Fibroblast of gingiva (primary cell): ENCODE results near the gene TMEM117.
"Not testable (repeated sequence)": the region's sequence is repeated elsewhere in the genome, so short reads cannot be mapped to it uniquely, and the experiment has no call there.

Source experiments
- DNase-seq: peaks from one replicate; pipeline ENCODE4 v3.0.0-alpha.2; 2011; ENCODE audit warnings: low read depth

The TMEM117 gene

GRCh38 chr12:43840338-43840737 is 4.5 kb downstream of the TMEM117 start:
- DNase-seq = no peak

- DNase-seq = peak; percentile 14
Measured at GRCh38 chr12:43841253-43841652, 5.4 kb downstream of the TMEM117 start.

- no peak for DNase-seq
Measured at GRCh38 chr12:43842259-43842658, 6.4 kb downstream of the TMEM117 start.

GRCh38 chr12:43847425-43848225 is 11.7 kb downstream of the TMEM117 start:
- not testable (repeated sequence) for DNase-seq

DNA sequence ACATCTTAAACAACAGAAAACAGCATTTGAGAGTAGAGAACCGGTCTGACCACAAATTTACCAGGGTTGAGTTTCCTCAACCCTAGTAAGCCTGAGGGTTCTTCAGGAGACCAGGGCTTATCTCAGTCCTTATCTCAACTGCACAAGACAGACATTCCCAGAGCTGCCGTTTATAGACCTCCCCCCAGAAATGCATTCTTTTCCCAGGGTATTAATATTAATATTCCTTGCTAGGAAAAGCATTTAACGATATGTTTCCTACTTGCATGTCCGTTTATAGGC is 12.3 kb downstream of the TMEM117 start:
- DNase-seq = no peak

DNA sequence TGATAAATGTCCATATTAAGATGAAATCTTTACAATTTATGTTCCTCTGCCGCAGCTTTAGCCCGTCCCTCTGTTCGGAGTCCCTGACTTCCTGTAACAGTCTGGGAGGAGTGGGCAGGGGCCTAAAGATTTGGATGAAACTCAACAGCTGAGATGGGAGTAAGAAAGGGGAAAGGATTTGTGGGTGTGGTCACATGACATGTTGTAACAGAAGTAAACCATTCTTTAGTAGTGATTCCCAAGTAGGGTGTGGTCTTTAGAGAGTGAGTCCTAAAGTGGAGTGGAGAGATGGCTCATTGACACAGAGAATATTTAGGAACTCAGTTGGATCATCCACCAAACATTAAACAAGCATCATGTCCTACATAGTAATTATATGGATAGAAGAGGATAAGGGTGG is 12.9 kb downstream of the TMEM117 start:
- no peak for DNase-seq

GRCh38 chr12:43852744-43853143 is 16.9 kb downstream of the TMEM117 start:
- no peak for DNase-seq

GRCh38 chr12:43856972-43857371 is 21.1 kb downstream of the TMEM117 start:
- DNase-seq = no peak

DNA sequence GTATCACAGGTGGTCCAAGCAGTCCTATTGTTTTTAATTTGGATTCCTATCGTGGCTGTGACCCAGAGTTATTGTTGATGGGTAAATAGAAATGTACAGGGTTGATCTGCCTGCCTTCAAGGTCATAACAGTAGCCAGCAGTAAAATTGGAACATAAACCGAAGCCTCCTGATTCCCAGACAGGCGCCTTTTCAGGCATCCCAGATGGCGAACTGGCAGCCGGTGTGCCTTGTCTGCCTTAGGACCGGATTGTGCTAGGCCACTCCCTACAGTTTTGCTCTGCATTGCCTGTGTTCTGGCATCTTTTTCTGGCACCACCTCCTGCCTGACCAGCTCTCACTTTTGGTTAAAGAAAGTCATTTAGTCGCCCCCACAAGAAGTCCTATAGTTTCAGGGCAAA is 22.2 kb downstream of the TMEM117 start:
- DNase-seq = no peak

- DNase-seq = no peak
Measured at GRCh38 chr12:43858991-43859390, 23.1 kb downstream of the TMEM117 start.

GRCh38 chr12:43861015-43861839 is 25.3 kb downstream of the TMEM117 start:
- no peak for DNase-seq

- DNase-seq = no peak
Measured at GRCh38 chr12:43861840-43862150, 25.9 kb downstream of the TMEM117 start.

DNA sequence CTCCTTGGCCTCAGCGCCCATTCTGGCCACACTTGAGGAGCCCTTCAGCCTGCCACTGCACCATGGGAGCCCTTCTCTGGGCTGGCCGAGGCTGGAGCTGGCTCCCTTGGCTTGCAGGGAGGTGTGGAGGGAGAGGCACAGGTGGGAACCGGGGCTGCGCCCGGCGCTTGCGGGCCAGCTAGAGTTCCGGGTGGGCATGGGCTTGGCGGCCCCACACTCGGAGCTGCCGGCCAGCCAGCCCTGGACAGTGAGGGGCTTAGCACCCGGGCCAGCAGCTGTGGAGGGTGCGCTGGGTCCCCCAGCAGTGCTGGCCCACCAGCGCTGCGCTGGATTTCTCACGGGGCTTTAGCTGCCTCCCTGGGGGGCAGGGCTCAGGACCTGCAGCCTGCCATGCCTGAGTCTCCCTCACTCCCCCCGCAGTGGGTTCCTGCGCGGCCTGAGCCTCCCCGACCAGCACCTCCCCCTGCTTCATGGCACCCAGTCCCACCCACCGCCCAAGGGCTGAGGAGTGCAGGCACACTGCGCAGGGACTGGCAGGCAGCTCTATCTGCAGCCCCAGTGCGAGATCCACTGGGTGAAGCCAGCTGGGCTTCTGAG is 28.0 kb downstream of the TMEM117 start:
- no peak for DNase-seq

DNA sequence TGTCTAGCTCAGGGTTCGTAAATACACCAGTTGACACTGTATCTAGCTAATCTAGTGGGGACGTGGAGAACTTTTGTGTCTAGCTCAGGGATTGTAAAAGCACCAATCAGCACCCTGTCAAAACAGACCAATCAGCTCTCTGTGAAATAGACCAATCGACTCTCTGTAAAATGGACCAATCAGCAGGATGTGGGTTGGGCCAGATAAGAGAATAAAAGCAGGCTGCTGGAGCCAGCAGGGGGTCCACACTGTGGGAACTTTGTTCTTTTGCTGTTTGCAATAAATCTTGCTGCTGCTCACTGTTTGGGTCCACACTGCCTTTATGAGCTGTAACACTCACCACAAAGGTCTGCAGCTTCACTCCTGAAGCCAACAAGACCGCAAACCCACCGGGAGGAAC is 28.7 kb downstream of the TMEM117 start:
- not testable (repeated sequence) for DNase-seq

GRCh38 chr12:43869184-43869583 is 33.3 kb downstream of the TMEM117 start:
- DNase-seq = no peak

GRCh38 chr12:43869765-43870164 is 33.9 kb downstream of the TMEM117 start:
- DNase-seq = not testable (repeated sequence)

GRCh38 chr12:43871258-43871657 is 35.4 kb downstream of the TMEM117 start:
- not testable (repeated sequence) for DNase-seq

DNA sequence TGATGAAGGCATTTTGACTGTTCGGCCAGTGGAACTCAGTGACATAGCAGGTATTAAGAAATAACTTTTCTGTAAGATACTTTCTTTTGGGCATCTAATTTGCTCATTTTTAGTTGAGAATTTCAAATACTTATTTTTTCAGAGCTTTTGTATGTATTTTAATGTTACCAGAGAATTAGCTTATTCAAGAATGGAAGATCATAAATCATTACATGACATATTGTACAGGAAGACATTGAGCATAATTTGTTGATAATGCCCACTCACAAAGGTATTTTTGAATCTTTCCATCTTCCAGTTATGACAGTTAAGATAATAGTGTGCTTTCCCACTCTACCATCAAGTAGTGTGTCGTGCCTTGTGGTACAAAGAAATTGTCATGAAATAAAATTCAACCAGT is 36.5 kb downstream of the TMEM117 start:
- DNase-seq = no peak

DNA sequence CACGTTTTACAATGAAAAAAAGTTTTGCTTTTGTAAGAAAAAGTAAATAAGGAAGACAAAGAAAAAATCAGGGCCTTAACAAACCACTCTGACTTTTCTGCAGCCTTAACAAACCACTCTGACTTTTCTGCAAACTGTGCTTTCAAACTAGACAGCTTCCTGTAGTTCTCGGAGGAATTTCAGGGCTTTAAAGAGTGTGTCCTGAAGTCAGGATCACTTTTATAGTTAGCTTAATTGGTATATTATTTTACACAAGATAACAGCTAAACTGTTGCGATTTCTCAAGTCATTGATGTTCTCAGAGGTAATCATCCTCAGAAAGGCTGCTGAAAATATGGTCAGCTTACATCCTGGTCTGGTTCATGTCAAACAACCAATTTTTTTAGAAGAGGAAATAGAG is 42.2 kb downstream of the TMEM117 start:
- no peak for DNase-seq

- DNase-seq = no peak
Measured at GRCh38 chr12:43880547-43880946, 44.7 kb downstream of the TMEM117 start.

DNA sequence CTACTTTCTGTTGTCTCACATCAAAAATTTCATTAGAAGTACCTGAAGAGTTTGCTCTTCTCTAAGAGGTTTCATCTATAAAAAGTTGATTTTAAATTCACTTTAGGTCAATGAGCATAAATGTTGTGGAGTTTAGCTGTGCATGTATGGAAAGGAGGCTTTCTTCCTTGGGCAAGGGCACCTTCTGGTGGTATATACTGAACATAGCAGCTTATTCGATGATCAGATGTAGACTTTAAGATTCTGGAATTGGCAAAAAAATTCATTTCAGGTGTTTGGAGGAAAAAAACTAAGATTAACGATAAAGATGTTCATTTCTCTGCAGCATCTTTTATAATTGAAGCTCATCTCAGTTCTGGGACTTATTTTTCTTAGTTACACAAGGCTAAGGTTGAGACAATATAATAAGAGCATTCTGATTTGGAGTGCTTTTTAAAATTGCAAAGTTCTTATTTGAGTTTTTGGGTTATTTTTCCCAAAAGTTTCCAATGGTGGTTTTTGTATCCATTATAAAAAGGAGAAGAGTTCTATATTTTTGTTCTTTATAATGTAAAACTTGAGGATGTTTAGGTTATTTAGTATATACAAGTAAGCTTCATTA is 46.8 kb downstream of the TMEM117 start:
- DNase-seq = peak; percentile 60

DNA sequence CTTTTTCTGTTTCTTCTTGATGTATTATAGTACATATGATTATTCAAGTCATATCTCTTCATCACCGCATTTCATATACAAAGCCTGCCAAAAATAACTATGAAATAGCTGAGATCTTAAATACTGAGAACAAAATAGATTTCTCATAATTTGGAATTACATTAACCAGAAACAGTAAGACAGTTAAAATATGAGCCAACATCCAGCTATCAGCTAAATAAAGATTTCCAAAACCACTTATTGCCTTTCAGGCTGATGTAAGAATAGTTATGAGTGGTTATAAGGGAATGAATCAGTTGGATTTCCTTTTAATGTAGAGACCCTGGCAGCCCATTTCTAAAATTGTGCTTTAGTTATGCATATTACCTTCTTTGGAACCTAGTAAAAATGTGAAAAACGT is 47.4 kb downstream of the TMEM117 start:
- no peak for DNase-seq

DNA sequence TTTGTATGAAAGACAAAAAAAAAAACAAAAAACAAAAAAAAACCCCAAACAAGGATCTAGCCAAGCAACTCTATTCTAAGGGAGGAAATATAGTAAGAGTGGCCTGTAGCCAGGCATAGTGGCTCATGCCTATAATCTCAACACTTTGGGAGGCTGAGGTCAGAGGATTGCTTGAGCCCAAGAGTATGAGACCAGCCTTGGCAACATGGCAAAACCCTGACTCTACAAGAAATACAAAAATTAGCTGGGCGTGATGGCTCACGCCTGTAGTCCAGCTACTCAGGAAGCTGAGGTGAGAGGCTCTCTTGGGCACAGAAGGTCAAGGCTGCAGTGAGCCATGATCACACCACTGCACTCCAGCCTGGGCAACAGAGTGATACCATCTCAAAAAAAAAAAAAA is 47.9 kb downstream of the TMEM117 start:
- no peak for DNase-seq
